NT2/D1 (cell line): ENCODE data around the gene HS3ST3B1.

Experiments used
- DNase-seq: peaks from one replicate; pipeline ENCODE4 v3.0.0-alpha.2; 2011; ENCODE audit warnings: low read depth, low spot score
- H3K27me3 ChIP-seq: 2 replicates; pipeline ENCODE4 v1.6.0; 2011; ENCODE audit warnings: mild to moderate bottlenecking; ENCODE audit not compliant: insufficient read length, insufficient read depth
- H3K36me3 ChIP-seq: 2 replicates; pipeline ENCODE4 v1.6.1; 2011; ENCODE audit warnings: mild to moderate bottlenecking, low read length, mixed read lengths; ENCODE audit not compliant: insufficient read depth, insufficient read length
- H3K4me1 ChIP-seq: 2 replicates; pipeline ENCODE4 v1.5.1; 2011; ENCODE audit not compliant: insufficient read depth, insufficient read length
- H3K4me3 ChIP-seq: 2 replicates; pipeline ENCODE4 v1.5.1; 2011; ENCODE audit warnings: low read depth; ENCODE audit not compliant: insufficient read length
- H3K9ac ChIP-seq: 2 replicates; pipeline ENCODE4 v1.6.0; 2011; ENCODE audit warnings: low read depth; ENCODE audit not compliant: insufficient read length
- H3K9me3 ChIP-seq: 2 replicates; pipeline ENCODE4 v1.5.1; 2011; ENCODE audit warnings: mild to moderate bottlenecking, low read length; ENCODE audit not compliant: insufficient read depth
- SUZ12 ChIP-seq: IDR thresholded peaks from 2 replicates; pipeline ENCODE4 v1.6.1; 2011; ENCODE audit not compliant: insufficient read length, insufficient read depth; ENCODE audit errors: extremely low read depth
- YY1 ChIP-seq: IDR thresholded peaks from 2 replicates; pipeline ENCODE4 v1.6.1; 2011; ENCODE audit not compliant: insufficient read length, insufficient read depth
- ZNF274 ChIP-seq: IDR thresholded peaks from 2 replicates; pipeline ENCODE4 v1.6.1; 2011; ENCODE audit warnings: mild to moderate bottlenecking, low read depth, low read length

The HS3ST3B1 gene

DNA sequence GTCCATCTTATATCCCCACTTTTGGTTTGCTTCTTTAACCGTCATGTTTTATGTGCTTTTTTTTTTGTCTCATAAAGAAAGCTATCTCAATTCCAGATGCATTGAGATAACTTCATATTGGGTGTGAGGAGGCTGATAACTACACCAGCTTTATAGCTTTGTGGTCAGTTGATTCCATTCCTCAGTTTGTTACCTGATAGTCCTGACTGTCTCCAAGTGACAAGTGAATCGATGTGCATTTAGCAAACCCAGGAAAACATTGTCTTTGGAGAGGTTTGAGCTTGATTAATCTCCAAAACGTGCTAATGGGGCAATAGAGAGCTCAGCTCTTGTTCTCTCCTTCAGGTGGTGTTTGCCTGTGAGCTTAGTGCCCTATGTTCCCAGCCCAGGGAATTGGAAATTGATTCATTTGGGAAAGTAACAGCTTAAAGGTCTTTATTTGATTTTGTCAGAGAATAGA lies 22.7 kb downstream of the HS3ST3B1 start:
- no peaks in the 10 kb centered on the region for H3K4me1 ChIP-seq
- TF ChIP-seq YY1, result no peak
- no peak for TF ChIP-seq SUZ12
- no peak for TF ChIP-seq ZNF274
- H3K9me3 ChIP-seq, result no peaks in the 10 kb centered on the region
- DNase-seq, result no peak
- no peaks in the 10 kb centered on the region for H3K36me3 ChIP-seq
- no peak overlapping the region for H3K9ac ChIP-seq
- no peaks in the 10 kb centered on the region for H3K27me3 ChIP-seq
- no peak overlapping the region for H3K4me3 ChIP-seq

DNA sequence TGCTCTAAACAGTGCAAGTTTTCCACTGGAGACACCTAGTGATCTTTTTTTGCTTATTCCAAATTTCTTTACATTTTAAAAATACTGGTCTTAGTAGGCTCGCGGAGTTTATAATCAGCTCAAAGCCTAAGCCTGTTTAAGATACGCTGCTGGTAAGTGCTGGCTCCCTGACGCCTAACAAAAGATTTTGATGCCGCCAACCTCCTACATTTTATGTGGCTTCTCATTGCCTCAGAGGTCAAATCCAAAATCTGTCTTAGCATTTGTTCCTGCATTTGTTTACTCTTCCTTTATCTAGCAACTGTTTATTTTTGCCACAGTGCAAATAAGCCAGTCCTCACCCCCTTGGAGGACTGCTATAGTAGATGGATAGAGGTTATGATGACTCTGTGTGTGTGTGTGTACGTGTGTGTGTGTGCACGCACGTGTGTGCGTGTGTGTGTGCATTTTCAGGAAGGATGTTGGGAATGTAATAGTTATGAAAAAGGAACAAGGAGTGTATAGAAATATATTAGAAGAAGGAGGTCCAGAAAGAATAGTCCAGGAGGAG lies 24.8 kb downstream of the HS3ST3B1 start:
- H3K4me3 ChIP-seq, result no peak overlapping the region
- no peaks in the 10 kb centered on the region for H3K4me1 ChIP-seq
- no peaks in the 10 kb centered on the region for H3K9me3 ChIP-seq
- no peak overlapping the region for H3K9ac ChIP-seq
- no peak for DNase-seq
- no peaks in the 10 kb centered on the region for H3K36me3 ChIP-seq
- no peaks in the 10 kb centered on the region for H3K27me3 ChIP-seq
- TF ChIP-seq ZNF274 (no peak), YY1 (no peak), SUZ12 (no peak)

DNA sequence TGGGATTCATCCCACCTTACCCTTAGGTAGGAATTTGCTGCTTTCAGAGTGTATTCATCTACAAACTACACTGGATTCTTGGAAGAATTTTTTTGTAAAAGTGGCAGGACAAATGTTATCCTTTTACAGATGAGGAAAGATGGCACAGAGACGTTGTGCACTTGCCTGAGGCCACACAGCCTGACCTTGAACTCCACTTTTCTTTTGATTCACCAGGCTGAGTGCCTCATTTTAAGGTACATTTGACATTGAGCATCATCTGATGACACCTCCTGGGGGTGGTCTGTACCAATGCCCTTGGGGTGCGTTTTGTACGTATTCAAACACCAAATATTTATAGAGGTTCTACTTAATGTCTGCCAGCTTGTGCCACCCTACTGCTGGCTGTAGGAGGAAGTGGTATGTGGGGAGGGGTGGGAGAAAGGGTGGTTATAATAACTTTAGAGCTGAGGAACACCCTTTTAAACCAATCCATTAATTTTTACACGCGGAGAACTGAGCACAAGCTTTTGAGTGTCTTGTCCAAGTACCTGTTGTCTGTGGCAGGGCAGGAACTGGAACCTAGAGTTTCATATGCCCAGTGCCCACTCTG lies 29.1 kb downstream of the HS3ST3B1 start:
- Histone ChIP-seq H3K9ac (no peak overlapping the region), H3K36me3 (no peaks in the 10 kb centered on the region), H3K9me3 (no peaks in the 10 kb centered on the region), H3K4me3 (no peak overlapping the region), H3K4me1 (no peaks in the 10 kb centered on the region), H3K27me3 (no peaks in the 10 kb centered on the region)
- no peak for DNase-seq
- TF ChIP-seq YY1, result no peak
- TF ChIP-seq ZNF274, result no peak
- TF ChIP-seq SUZ12, result no peak

DNA sequence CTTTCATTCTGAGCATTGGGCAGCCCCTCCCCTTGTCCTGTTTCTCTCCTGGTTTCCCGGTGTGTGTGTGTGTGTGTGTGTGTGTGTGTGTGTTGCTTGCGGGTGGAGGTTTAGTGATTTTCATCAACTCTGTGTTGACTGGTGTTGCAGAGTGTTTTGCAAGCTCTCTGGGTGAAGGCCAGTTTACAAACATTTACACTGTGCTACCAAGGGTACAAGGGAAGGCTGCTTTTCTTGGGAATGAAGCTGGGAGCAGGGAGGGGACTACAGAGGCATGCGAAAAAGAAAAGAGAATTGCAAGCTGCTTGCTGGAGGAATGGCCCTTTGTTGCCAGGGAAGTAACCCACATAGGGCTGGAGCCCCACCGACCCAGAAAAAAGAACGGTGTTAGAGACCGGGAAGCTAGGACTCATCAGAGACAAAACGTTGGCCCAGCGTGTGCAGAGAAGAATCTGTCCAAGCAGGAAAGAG lies 29.6 kb downstream of the HS3ST3B1 start:
- Histone ChIP-seq H3K27me3 (no peaks in the 10 kb centered on the region), H3K9ac (peak overlapping the region; percentile 42), H3K4me1 (no peaks in the 10 kb centered on the region), H3K9me3 (no peaks in the 10 kb centered on the region), H3K4me3 (no peak overlapping the region), H3K36me3 (no peaks in the 10 kb centered on the region)
- DNase-seq, result no peak
- no peak for TF ChIP-seq YY1
- TF ChIP-seq SUZ12, result no peak
- TF ChIP-seq ZNF274, result no peak

DNA sequence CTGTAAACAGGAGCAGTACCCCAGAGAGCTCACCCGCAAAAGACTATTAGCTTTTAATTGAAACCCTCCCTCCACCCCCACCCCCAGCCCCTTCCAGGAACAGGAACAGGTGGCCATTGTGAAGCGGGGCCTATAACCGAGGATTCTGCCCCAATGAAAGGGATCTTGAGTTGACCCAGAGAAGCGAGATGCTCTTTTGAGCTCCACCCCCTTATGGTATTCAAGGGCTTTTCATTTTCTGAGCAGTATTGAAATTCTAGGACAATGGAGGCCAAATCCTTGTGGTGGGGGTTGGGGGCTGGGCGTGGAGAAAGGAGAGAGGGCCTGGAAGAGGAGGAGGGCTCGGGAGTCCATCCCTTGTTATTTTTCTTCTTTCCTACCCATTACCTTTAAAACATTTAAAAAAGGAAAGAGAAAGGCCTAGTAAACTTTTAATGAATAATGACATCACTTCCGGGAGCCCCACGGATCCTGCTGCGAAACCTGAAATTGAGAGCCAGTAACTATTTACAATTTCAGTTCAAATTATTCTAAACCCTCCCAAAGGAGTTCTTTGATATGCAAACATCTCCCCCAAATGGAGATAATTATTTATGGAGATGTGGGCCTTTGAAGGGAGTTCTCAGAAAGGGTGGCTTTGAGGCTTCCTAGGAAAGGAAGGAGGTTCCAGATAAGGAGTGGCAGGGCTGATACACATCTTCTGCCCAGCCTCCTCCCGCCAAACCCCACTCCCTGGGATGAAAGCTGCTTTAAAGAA lies 30.5 kb downstream of the HS3ST3B1 start:
- Histone ChIP-seq H3K27me3 (no peaks in the 10 kb centered on the region), H3K4me1 (no peaks in the 10 kb centered on the region), H3K36me3 (no peaks in the 10 kb centered on the region), H3K9me3 (no peaks in the 10 kb centered on the region), H3K4me3 (no peak overlapping the region), H3K9ac (no peak overlapping the region)
- no peak for DNase-seq
- no peak for TF ChIP-seq SUZ12
- no peak for TF ChIP-seq YY1
- no peak for TF ChIP-seq ZNF274

DNA sequence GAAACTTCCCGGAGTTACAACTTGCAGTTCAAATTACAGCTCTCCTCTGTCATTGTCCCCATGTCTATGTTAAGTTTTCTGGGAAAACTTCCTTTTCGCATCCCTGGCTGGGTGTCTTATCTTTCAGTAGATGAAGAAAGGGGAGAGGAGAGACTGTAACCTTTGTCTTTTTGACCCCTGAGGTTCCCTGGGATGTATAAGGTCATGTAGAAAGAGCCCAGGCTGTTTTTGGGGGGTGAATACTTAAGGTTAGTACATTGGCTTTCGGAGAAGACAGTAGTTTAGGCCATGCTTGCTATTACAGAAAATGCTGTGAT lies 31.1 kb downstream of the HS3ST3B1 start:
- H3K4me3 ChIP-seq, result no peak overlapping the region
- H3K9me3 ChIP-seq, result no peaks in the 10 kb centered on the region
- no peak for DNase-seq
- TF ChIP-seq SUZ12 (no peak), YY1 (no peak), ZNF274 (no peak)
- H3K4me1 ChIP-seq, result no peaks in the 10 kb centered on the region
- H3K9ac ChIP-seq, result no peak overlapping the region
- no peaks in the 10 kb centered on the region for H3K27me3 ChIP-seq
- no peaks in the 10 kb centered on the region for H3K36me3 ChIP-seq

DNA sequence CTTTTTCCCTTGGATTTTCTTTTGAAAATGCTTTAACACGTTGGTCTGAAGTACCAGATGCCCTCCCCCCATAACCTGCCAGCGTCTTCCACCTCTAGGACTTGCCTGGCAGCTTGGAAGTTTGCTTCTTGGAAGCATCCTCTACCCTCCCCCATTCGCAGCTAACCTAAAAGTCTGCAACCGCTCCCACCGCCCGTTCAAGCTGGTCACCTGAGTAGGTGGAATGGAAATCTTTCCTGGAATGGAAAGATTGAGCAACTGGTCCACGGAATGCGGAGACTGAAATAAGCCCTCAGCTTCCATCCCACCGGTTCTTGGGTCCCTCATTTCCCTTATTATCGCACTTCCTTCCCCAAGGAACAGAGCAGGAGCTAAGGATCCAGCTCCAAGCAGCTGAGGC lies 31.4 kb downstream of the HS3ST3B1 start:
- H3K9ac ChIP-seq, result no peak overlapping the region
- TF ChIP-seq ZNF274 (no peak), YY1 (no peak), SUZ12 (no peak)
- H3K4me3 ChIP-seq, result no peak overlapping the region
- H3K36me3 ChIP-seq, result no peaks in the 10 kb centered on the region
- H3K9me3 ChIP-seq, result no peaks in the 10 kb centered on the region
- no peaks in the 10 kb centered on the region for H3K27me3 ChIP-seq
- no peak for DNase-seq
- no peaks in the 10 kb centered on the region for H3K4me1 ChIP-seq
